ENCODE results near the gene NOD1.

Gene NOD1

GRCh38 chr7:30525429-30525828 lies 46.8 kb upstream of the NOD1 start:
- H3K9me3 ChIP-seq (ENCODE audit: insufficient read depth, low read length, severe bottlenecking) = no peaks in the 10 kb centered on the region
- no peaks in the 10 kb centered on the region for H3K27me3 ChIP-seq (ENCODE audit: insufficient read depth, low read length, poor library complexity)
- H3K4me1 ChIP-seq (ENCODE audit: insufficient read depth, low read length) = no peaks in the 10 kb centered on the region
- TF ChIP-seq EZH2 (IDR thresholded peaks at IDR 0.05; ENCODE audit: borderline replicate concordance, low read depth, low read length, severe bottlenecking) (no peak), CTCF (IDR thresholded peaks at IDR 0.05; ENCODE audit: borderline replicate concordance, extremely low read depth, low read length, poor library complexity, severe bottlenecking) (no peak)
- no peak overlapping the region for H3K4me2 ChIP-seq (ENCODE audit: insufficient read depth, low read length)
- ATAC-seq (ENCODE audit: insufficient read depth, low read depth) (no peak), DNase-seq (no peak)
- no peak overlapping the region for H3K4me3 ChIP-seq (ENCODE audit: low read depth in 1 of 2, low read length in 2 of 2)
- no peak overlapping the region for H3K27ac ChIP-seq (ENCODE audit: low read length)
- no peaks in the 10 kb centered on the region for H3K79me2 ChIP-seq (ENCODE audit: insufficient read depth, low read length)
- H4K20me1 ChIP-seq (ENCODE audit: insufficient read depth, low read length) = no peaks in the 10 kb centered on the region
- H3K9ac ChIP-seq (ENCODE audit: low read depth, low read length) = no peak overlapping the region
- no peak overlapping the region for H2AFZ ChIP-seq (ENCODE audit: low read depth, low read length)
- no peaks in the 10 kb centered on the region for H3K36me3 ChIP-seq (ENCODE audit: insufficient read depth, low read length)

GRCh38 chr7:30524545-30524944 lies 46.0 kb upstream of the NOD1 start:
- Histone ChIP-seq H3K9me3 (ENCODE audit: insufficient read depth, low read length, severe bottlenecking) (no peaks in the 10 kb centered on the region), H3K27ac (ENCODE audit: low read length) (no peak overlapping the region), H3K79me2 (ENCODE audit: insufficient read depth, low read length) (no peaks in the 10 kb centered on the region), H3K27me3 (ENCODE audit: insufficient read depth, low read length, poor library complexity) (no peaks in the 10 kb centered on the region), H3K4me1 (ENCODE audit: insufficient read depth, low read length) (no peaks in the 10 kb centered on the region), H3K36me3 (ENCODE audit: insufficient read depth, low read length) (no peaks in the 10 kb centered on the region), H2AFZ (ENCODE audit: low read depth, low read length) (no peak overlapping the region), H3K4me2 (ENCODE audit: insufficient read depth, low read length) (no peak overlapping the region), H3K4me3 (ENCODE audit: low read depth in 1 of 2, low read length in 2 of 2) (no peak overlapping the region), H3K9ac (ENCODE audit: low read depth, low read length) (no peak overlapping the region), H4K20me1 (ENCODE audit: insufficient read depth, low read length) (no peaks in the 10 kb centered on the region)
- TF ChIP-seq EZH2 (IDR thresholded peaks at IDR 0.05; ENCODE audit: borderline replicate concordance, low read depth, low read length, severe bottlenecking) (no peak), CTCF (IDR thresholded peaks at IDR 0.05; ENCODE audit: borderline replicate concordance, extremely low read depth, low read length, poor library complexity, severe bottlenecking) (no peak)
- ATAC-seq (ENCODE audit: insufficient read depth, low read depth) (no peak), DNase-seq (no peak)

GRCh38 chr7:30523466-30523865 lies 44.9 kb upstream of the NOD1 start:
- Histone ChIP-seq H3K4me1 (ENCODE audit: insufficient read depth, low read length) (no peaks in the 10 kb centered on the region), H3K27me3 (ENCODE audit: insufficient read depth, low read length, poor library complexity) (no peaks in the 10 kb centered on the region), H2AFZ (ENCODE audit: low read depth, low read length) (no peak overlapping the region), H3K36me3 (ENCODE audit: insufficient read depth, low read length) (no peaks in the 10 kb centered on the region), H3K4me3 (ENCODE audit: low read depth in 1 of 2, low read length in 2 of 2) (no peak overlapping the region), H3K79me2 (ENCODE audit: insufficient read depth, low read length) (no peaks in the 10 kb centered on the region), H3K9ac (ENCODE audit: low read depth, low read length) (no peak overlapping the region), H3K27ac (ENCODE audit: low read length) (no peak overlapping the region), H3K4me2 (ENCODE audit: insufficient read depth, low read length) (no peak overlapping the region), H3K9me3 (ENCODE audit: insufficient read depth, low read length, severe bottlenecking) (no peaks in the 10 kb centered on the region), H4K20me1 (ENCODE audit: insufficient read depth, low read length) (no peaks in the 10 kb centered on the region)
- ATAC-seq (ENCODE audit: insufficient read depth, low read depth) (no peak), DNase-seq (no peak)
- TF ChIP-seq EZH2 (IDR thresholded peaks at IDR 0.05; ENCODE audit: borderline replicate concordance, low read depth, low read length, severe bottlenecking) (no peak), CTCF (IDR thresholded peaks at IDR 0.05; ENCODE audit: borderline replicate concordance, extremely low read depth, low read length, poor library complexity, severe bottlenecking) (no peak)

- H3K4me2 ChIP-seq (ENCODE audit: insufficient read depth, low read length) = no peak overlapping the region
- TF ChIP-seq CTCF (IDR thresholded peaks at IDR 0.05; ENCODE audit: borderline replicate concordance, extremely low read depth, low read length, poor library complexity, severe bottlenecking) = no peak
- DNase-seq = no peak
Observed at GRCh38 chr7:30522159-30522558, 43.6 kb upstream of the NOD1 start.

More at GRCh38 chr7:30522159-30522558, 43.6 kb upstream of the NOD1 start:
- Histone ChIP-seq H3K27ac (ENCODE audit: low read length) (no peak overlapping the region), H3K9me3 (ENCODE audit: insufficient read depth, low read length, severe bottlenecking) (no peaks in the 10 kb centered on the region), H3K4me3 (ENCODE audit: low read depth in 1 of 2, low read length in 2 of 2) (no peak overlapping the region), H3K9ac (ENCODE audit: low read depth, low read length) (no peak overlapping the region), H3K27me3 (ENCODE audit: insufficient read depth, low read length, poor library complexity) (no peaks in the 10 kb centered on the region), H4K20me1 (ENCODE audit: insufficient read depth, low read length) (no peaks in the 10 kb centered on the region), H2AFZ (ENCODE audit: low read depth, low read length) (no peak overlapping the region), H3K4me1 (ENCODE audit: insufficient read depth, low read length) (no peaks in the 10 kb centered on the region), H3K36me3 (ENCODE audit: insufficient read depth, low read length) (no peaks in the 10 kb centered on the region), H3K79me2 (ENCODE audit: insufficient read depth, low read length) (no peaks in the 10 kb centered on the region)
- ATAC-seq (ENCODE audit: insufficient read depth, low read depth) = no peak
